HepG2 (cell line): ENCODE data around the gene GSTM1. TPM values are rescaled to one million over a fixed set of nuclear protein-coding genes. Genes with fewer than 3 reads are reported as not detected.
A peak's percentile ranks its signal among the peaks of the same experiment; 100 is the strongest.

Experiments
- IRF9 ChIP-seq: sonication (generic); formaldehyde crosslinking; IDR thresholded peaks from 2 replicates; pipeline ENCODE4 v1.8.0; 2022; ENCODE audit warnings: missing genetic modification reagents, mild to moderate bottlenecking, borderline replicate concordance
- IRX3 ChIP-seq: sonication (generic); formaldehyde crosslinking; IDR thresholded peaks from 2 replicates; pipeline ENCODE4 v1.8.1; 2023; ENCODE audit warnings: mild to moderate bottlenecking, low read depth, missing genetic modification reagents, borderline replicate concordance
- KDM5A ChIP-seq: fragments of 200-600 bp; sonication (generic); IDR thresholded peaks from 2 replicates; pipeline ENCODE4 v1.7.0; 2018; ENCODE audit warnings: antibody characterized with exemption, mild to moderate bottlenecking, low read length, borderline replicate concordance
- MEF2D ChIP-seq: sonication (generic); formaldehyde crosslinking; IDR thresholded peaks from 2 replicates; pipeline ENCODE4 v1.5.1; 2020; ENCODE audit warnings: mild to moderate bottlenecking, missing genetic modification reagents
- MIER2 ChIP-seq: IDR thresholded peaks from 2 replicates; pipeline ENCODE4 v1.6.1; 2016; ENCODE audit warnings: missing biosample characterization, missing genetic modification reagents
- NFKB2 ChIP-seq: sonication (generic); formaldehyde crosslinking; IDR thresholded peaks from 2 replicates; pipeline ENCODE4 v1.4.0; 2020; ENCODE audit warnings: missing genetic modification reagents, borderline replicate concordance
- NFKBIZ ChIP-seq: IDR thresholded peaks from 2 replicates; pipeline ENCODE4 v1.6.1; 2018; ENCODE audit warnings: missing genetic modification reagents, missing compliant biosample characterization
- RFX1 ChIP-seq: fragments of 450-650 bp; IDR thresholded peaks from 2 replicates; pipeline ENCODE4 v1.6.1; 2017
- SP4 ChIP-seq: sonication (generic); formaldehyde crosslinking; IDR thresholded peaks from 2 replicates; pipeline ENCODE4 v1.8.1; 2023; ENCODE audit warnings: mild to moderate bottlenecking, missing genetic modification reagents
- SP5 ChIP-seq: IDR thresholded peaks from 2 replicates; pipeline ENCODE4 v1.6.1; 2016; ENCODE audit warnings: low read depth, borderline replicate concordance
- TBL1XR1 ChIP-seq: fragments of 150-350 bp; IDR thresholded peaks from 2 replicates; pipeline ENCODE4 v1.6.1; 2014; ENCODE audit warnings: borderline replicate concordance, low read length; ENCODE audit not compliant: partially characterized antibody
- TCF7L2 ChIP-seq: IDR thresholded peaks from 2 replicates; pipeline ENCODE4 v1.6.1; 2011; ENCODE audit warnings: mild to moderate bottlenecking, low read depth, low read length, moderate library complexity
- TEAD2 ChIP-seq: sonication (generic); formaldehyde crosslinking; IDR thresholded peaks from 2 replicates; pipeline ENCODE4 v1.9.0; 2021; ENCODE audit warnings: missing genetic modification reagents
- ZFYVE20 ChIP-seq: sonication (generic); formaldehyde crosslinking; IDR thresholded peaks from 2 replicates; pipeline ENCODE4 v1.8.0; 2023; ENCODE audit warnings: low read depth, mild to moderate bottlenecking, moderate library complexity, missing genetic modification reagents, borderline replicate concordance
- ZNF253 ChIP-seq: sonication (generic); formaldehyde crosslinking; IDR thresholded peaks from 2 replicates; pipeline ENCODE4 v1.8.0; 2022; ENCODE audit warnings: mild to moderate bottlenecking, missing genetic modification reagents, borderline replicate concordance
- ZNF772 ChIP-seq: sonication (generic); formaldehyde crosslinking; IDR thresholded peaks from 2 replicates; pipeline ENCODE4 v1.5.0; 2020; ENCODE audit warnings: mild to moderate bottlenecking, missing genetic modification reagents
- polyA plus RNA-seq, 8 experiments: library from polyadenylated mRNA; depleted of rRNA in 3 of 8; stranded (reverse) in 7 of 8; unstranded in 1 of 8; fragments of >200 nt; fragmentation: Illumina TruSeq in 4 of 8; extraction: Trizol in 4 of 8; gene quantifications; 2 replicates each; pipeline versions ENCODE4 v1.2.1 to v1.2.3, GENCODE V29; 2011 to 2016; ENCODE audit warnings: low read depth in 4 of 8, missing spikeins in 1 of 8, mixed read lengths in 1 of 8; ENCODE audit not compliant: insufficient read depth in 1 of 8
- total RNA-seq, 5 experiments: library from RNA; depleted of rRNA; stranded (reverse); fragments of >200 nt; fragmentation: Illumina TruSeq; extraction: Trizol; gene quantifications; 2 replicates each; pipeline ENCODE4 v1.2.3, GENCODE V29; 2016; ENCODE audit warnings: low read depth in 1 of 5
- TF ChIP-seq, protein P1 (sequence below): sonication (generic); formaldehyde crosslinking; IDR thresholded peaks from 2 replicates; pipeline ENCODE4 v1.5.1; 2020; ENCODE audit warnings: mild to moderate bottlenecking, missing genetic modification reagents
- TF ChIP-seq, protein P2 (sequence below): sonication (generic); formaldehyde crosslinking; IDR thresholded peaks from 2 replicates; pipeline ENCODE4 v1.5.0; 2020; ENCODE audit warnings: missing genetic modification reagents
- TF ChIP-seq, protein P3 (sequence below): sonication (generic); formaldehyde crosslinking; IDR thresholded peaks from 2 replicates; pipeline ENCODE4 v1.4.0; 2020; ENCODE audit warnings: mild to moderate bottlenecking, missing genetic modification reagents
- TF ChIP-seq, protein P4 (sequence below): sonication (generic); formaldehyde crosslinking; IDR thresholded peaks from 2 replicates; pipeline ENCODE4 v1.8.0; 2022; ENCODE audit warnings: missing genetic modification reagents, low read depth, mild to moderate bottlenecking, borderline replicate concordance

Gene GSTM1
- total and polyA plus RNA-seq, 2 of the 13 experiments (the other 11 are each of a cell fraction or from before 2014, with no cell fraction given): 0.42 TPM; not detected in 1

DNA sequence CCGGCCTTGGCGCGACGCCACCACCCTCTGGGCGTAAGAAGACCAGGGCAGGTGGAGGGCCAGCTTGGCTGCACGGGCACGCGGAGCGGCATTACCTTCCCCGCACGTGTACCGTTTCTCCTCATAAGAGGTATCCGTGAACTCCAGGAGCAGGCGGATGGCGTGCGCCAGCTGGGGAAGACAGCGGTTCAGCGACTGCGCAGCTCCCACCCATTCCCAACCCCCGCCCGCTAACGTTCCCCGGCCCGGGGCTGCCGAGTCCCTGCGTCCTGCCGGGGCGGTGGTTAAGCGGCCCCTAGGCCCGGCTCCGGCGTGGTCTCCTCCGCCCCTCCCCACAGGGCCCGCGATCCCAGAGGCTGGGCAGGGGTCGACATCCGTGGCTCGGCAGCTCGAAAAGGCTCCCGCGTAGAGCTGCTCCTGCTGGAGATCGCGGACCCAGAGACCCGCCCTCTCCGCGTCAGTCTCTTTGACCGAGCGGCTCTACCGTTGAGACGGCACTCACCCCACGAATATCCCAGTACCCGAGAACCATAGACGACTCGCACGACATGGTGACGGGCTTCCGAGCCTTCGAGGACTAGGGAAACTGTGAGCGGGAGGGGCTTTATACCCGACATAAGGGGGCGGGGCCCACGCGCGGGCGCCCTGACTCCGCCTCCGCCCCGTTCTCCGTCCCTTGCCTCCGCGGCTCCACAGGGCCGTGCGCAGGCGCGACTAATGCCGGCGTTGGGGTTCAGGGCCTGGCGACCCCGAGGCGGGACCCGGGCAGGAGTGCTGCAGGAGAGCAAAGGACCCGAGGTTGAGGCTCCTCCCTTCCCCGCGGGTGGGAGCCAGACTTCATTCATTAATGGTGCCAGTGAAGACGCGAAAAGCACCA is 52.4 kb downstream of the GSTM1 start (continued):
- TF ChIP-seq, protein P1, sequence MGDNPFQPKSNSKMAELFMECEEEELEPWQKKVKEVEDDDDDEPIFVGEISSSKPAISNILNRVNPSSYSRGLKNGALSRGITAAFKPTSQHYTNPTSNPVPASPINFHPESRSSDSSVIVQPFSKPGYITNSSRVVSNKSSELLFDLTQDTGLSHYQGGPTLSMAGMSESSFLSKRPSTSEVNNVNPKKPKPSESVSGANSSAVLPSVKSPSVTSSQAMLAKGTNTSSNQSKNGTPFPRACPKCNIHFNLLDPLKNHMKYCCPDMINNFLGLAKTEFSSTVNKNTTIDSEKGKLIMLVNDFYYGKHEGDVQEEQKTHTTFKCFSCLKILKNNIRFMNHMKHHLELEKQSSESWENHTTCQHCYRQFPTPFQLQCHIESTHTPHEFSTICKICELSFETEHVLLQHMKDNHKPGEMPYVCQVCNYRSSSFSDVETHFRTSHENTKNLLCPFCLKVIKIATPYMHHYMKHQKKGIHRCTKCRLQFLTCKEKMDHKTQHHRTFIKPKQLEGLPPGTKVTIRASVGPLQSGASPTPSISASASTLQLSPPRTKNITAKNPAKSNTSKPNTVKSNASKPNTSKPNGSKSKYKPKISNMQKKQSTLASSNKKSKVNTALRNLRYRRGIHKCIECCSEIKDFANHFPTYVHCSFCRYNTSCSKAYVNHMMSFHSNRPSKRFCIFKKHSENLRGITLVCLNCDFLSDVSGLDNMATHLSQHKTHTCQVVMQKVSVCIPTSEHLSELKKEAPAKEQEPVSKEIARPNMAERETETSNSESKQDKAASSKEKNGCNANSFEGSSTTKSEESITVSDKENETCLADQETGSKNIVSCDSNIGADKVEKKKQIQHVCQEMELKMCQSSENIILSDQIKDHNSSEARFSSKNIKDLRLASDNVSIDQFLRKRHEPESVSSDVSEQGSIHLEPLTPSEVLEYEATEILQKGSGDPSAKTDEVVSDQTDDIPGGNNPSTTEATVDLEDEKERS: peak; percentile 34; the same call in 1 of the 2 replicates
- TF ChIP-seq IRX3 (CRISPR knock-in tag) (no peak), ZFYVE20 (peak; percentile 27), SP4 (CRISPR knock-in tag) (peak; percentile 82), TEAD2 (no peak), MIER2 (CRISPR knock-in tag) (no peak), MEF2D (CRISPR knock-in tag) (peak; percentile 46; the same call in 1 of the 2 replicates), TCF7L2 (no peak), RFX1 (no peak), NFKBIZ (no peak), ZNF253 (CRISPR knock-in tag) (no peak), SP5 (CRISPR knock-in tag) (peak; percentile 66), IRF9 (peak; percentile 94), TBL1XR1 (no peak), KDM5A (no peak), ZNF772 (CRISPR knock-in tag) (peak; percentile 85), NFKB2 (CRISPR knock-in tag) (no peak; the same call in 1 of the 2 replicates)
- TF ChIP-seq, protein P2, sequence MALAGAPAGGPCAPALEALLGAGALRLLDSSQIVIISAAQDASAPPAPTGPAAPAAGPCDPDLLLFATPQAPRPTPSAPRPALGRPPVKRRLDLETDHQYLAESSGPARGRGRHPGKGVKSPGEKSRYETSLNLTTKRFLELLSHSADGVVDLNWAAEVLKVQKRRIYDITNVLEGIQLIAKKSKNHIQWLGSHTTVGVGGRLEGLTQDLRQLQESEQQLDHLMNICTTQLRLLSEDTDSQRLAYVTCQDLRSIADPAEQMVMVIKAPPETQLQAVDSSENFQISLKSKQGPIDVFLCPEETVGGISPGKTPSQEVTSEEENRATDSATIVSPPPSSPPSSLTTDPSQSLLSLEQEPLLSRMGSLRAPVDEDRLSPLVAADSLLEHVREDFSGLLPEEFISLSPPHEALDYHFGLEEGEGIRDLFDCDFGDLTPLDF (CRISPR knock-in tag): 0 out of 2 replicates have a peak, but pooled peaks have one; percentile 51
- TF ChIP-seq, protein P3, sequence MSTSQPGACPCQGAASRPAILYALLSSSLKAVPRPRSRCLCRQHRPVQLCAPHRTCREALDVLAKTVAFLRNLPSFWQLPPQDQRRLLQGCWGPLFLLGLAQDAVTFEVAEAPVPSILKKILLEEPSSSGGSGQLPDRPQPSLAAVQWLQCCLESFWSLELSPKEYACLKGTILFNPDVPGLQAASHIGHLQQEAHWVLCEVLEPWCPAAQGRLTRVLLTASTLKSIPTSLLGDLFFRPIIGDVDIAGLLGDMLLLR (CRISPR knock-in tag): no peak
- TF ChIP-seq, protein P4, sequence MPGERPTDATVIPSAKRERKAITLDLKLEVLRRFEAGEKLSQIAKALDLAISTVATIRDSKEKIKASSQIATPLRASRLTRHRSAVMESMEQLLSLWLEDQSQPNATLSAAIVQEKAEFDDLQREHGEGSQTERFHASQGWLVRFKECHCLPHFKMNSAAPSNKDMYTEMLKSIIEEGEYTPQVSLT (CRISPR knock-in tag): no peak
